IMR-90 (cell line): ENCODE measurements around the gene FBH1. TPM values are rescaled to one million over a fixed set of nuclear protein-coding genes. Genes with fewer than 3 reads are reported as not detected.

ENCODE experiments used
- ATAC-seq: fragments of 200-7000 bp; cut with Tn5 transposase; 2 replicates; pipeline ENCODE4 v1.9.1; 2020; ENCODE audit warnings: low read depth, mild to moderate bottlenecking, moderate library complexity
- BruUV-seq: library from RNA; stranded (reverse); fragments of 400-500 nt; replicated peaks from 2 replicates; lab custom pipeline; 2021; lab: Mats Ljungman, UMichigan
- CTCF ChIA-PET: fragments of 300-600 bp; formaldehyde crosslinking; extraction: SDS; loops from one replicate; lab custom pipeline; 2021; ENCODE audit warnings: antibody characterized with exemption; lab: Yijun Ruan, JAX
- POLR2A ChIA-PET: fragments of 300-600 bp; sonication (Branson Sonifier 250); formaldehyde crosslinking; loops from one replicate; lab custom pipeline; 2022; ENCODE audit warnings: antibody characterized with exemption; ENCODE audit not compliant: unreplicated experiment; lab: Charles Lee
- DNase-seq: peaks from one replicate; pipeline ENCODE4 v3.0.0; 2013
- H2AFZ ChIP-seq: replicated peaks from 2 replicates; pipeline ENCODE3; 2013; ENCODE audit warnings: low read length, mild to moderate bottlenecking; ENCODE audit not compliant: poor library complexity
- H2AK5ac ChIP-seq: 2 replicates; pipeline ENCODE4 v1.6.1; 2013; ENCODE audit warnings: low read depth, low read length, inconsistent platforms
- H2AK9ac ChIP-seq: replicated peaks from 2 replicates; pipeline ENCODE3; 2013; ENCODE audit warnings: mild to moderate bottlenecking, low read depth, low read length, moderate library complexity; ENCODE audit not compliant: poor library complexity
- H2BK120ac ChIP-seq: 2 replicates; pipeline ENCODE4 v1.6.1; 2013; ENCODE audit warnings: low read depth, low read length, inconsistent platforms
- H2BK15ac ChIP-seq: 3 replicates; pipeline ENCODE4 v1.6.1; 2013; ENCODE audit warnings: low read depth, low read length, inconsistent platforms
- H2BK20ac ChIP-seq: 2 replicates; pipeline ENCODE4 v1.6.1; 2013; ENCODE audit warnings: low read depth, mild to moderate bottlenecking, inconsistent platforms, low read length, moderate library complexity
- H2BK5ac ChIP-seq: 2 replicates; pipeline ENCODE4 v1.6.1; 2013; ENCODE audit warnings: mild to moderate bottlenecking, low read depth, low read length, inconsistent platforms; ENCODE audit not compliant: poor library complexity, severe bottlenecking
- H3K14ac ChIP-seq: replicated peaks from 2 replicates; pipeline ENCODE4 v1.6.1; 2013; ENCODE audit warnings: low read depth, low read length, inconsistent platforms
- H3K18ac ChIP-seq: 2 replicates; pipeline ENCODE4 v1.6.1; 2013; ENCODE audit warnings: low read depth, low read length, control low read depth
- H3K23ac ChIP-seq: 2 replicates; pipeline ENCODE4 v1.6.1; 2013; ENCODE audit warnings: low read depth, low read length, inconsistent platforms
- H3K27ac ChIP-seq: 2 replicates; pipeline ENCODE4 v1.5.1; 2013; ENCODE audit warnings: mild to moderate bottlenecking, control low read depth, low read length; ENCODE audit not compliant: insufficient read depth
- H3K27me3 ChIP-seq: 2 replicates; pipeline ENCODE4 v1.6.1; 2013; ENCODE audit warnings: low read length; ENCODE audit not compliant: control insufficient read depth, insufficient read depth
- H3K36me3 ChIP-seq: 2 replicates; pipeline ENCODE4 v1.6.1; 2013; ENCODE audit warnings: low read length, mixed read lengths; ENCODE audit not compliant: control insufficient read depth, insufficient read depth
- H3K4ac ChIP-seq: 2 replicates; pipeline ENCODE4 v1.6.1; 2013; ENCODE audit warnings: low read depth, low read length, inconsistent platforms
- H3K4me1 ChIP-seq: 2 replicates; pipeline ENCODE4 v1.6.1; 2013; ENCODE audit warnings: low read length, mixed read lengths; ENCODE audit not compliant: control insufficient read depth, insufficient read depth
- H3K4me2 ChIP-seq: 2 replicates; pipeline ENCODE4 v1.6.1; 2013; ENCODE audit warnings: low read depth, mild to moderate bottlenecking, control low read depth, low read length, moderate library complexity
- H3K4me3 ChIP-seq: 2 replicates; pipeline ENCODE4 v1.5.1; 2013; ENCODE audit warnings: low read depth, mild to moderate bottlenecking, control low read depth, low read length, moderate library complexity; ENCODE audit not compliant: insufficient read depth
- H3K56ac ChIP-seq: 2 replicates; pipeline ENCODE4 v1.6.1; 2013; ENCODE audit warnings: low read length, inconsistent platforms; ENCODE audit not compliant: insufficient read depth; ENCODE audit errors: extremely low read depth
- H3K79me1 ChIP-seq, 2 experiments: 2 replicates each; pipeline ENCODE4 v1.6.1; 2013; ENCODE audit warnings: low read length in 2 of 2, inconsistent platforms in 1 of 2, low read depth in 1 of 2
- H3K9ac ChIP-seq: 2 replicates; pipeline ENCODE4 v1.6.1; 2013; ENCODE audit warnings: low read depth, low read length, control low read depth
- H3K9me1 ChIP-seq: 2 replicates; pipeline ENCODE4 v1.6.1; 2013; ENCODE audit warnings: low read length, inconsistent platforms; ENCODE audit not compliant: insufficient read depth
- H3K9me3 ChIP-seq: 2 replicates; pipeline ENCODE4 v1.6.1; 2013; ENCODE audit warnings: low read length; ENCODE audit not compliant: control insufficient read depth, insufficient read depth
- H4K20me1 ChIP-seq: 2 replicates; pipeline ENCODE4 v1.6.1; 2013; ENCODE audit warnings: low read length, inconsistent platforms; ENCODE audit not compliant: insufficient read depth
- H4K5ac ChIP-seq: 2 replicates; pipeline ENCODE4 v1.6.1; 2013; ENCODE audit warnings: mild to moderate bottlenecking, low read depth, low read length, control low read depth
- H4K8ac ChIP-seq, 2 experiments: 2 replicates each; pipeline ENCODE4 v1.6.1; 2013; ENCODE audit warnings: low read depth in 2 of 2, low read length in 2 of 2, control low read depth in 1 of 2, inconsistent platforms in 1 of 2
- H4K91ac ChIP-seq: 2 replicates; pipeline ENCODE4 v1.6.1; 2013; ENCODE audit warnings: low read depth, low read length, inconsistent platforms; ENCODE audit not compliant: insufficient read depth
- SMC3 ChIP-seq: fragments of 150-350 bp; IDR thresholded peaks from 2 replicates; pipeline ENCODE4 v1.6.1; 2016; ENCODE audit warnings: low read depth, mild to moderate bottlenecking, antibody characterized with exemption, low read length, moderate library complexity
- WGBS, 2 experiments: methylation state at CpG; one replicate each; pipeline versions ENCODE4 v1.1.5 to v1.1.7; 2013; ENCODE audit warnings: missing lambda C conversion rate in 2 of 2; ENCODE audit not compliant: insufficient read length in 1 of 2; ENCODE audit errors: extremely low coverage in 2 of 2; 5-methylcytosine and 5-hydroxymethylcytosine counted together
- dilution Hi-C: fragments of 300-500 bp; cut with HindIII; formaldehyde crosslinking; loops from one replicate; pipeline ENCODE4 v1.14.3; 2018; ENCODE audit warnings: low sequenced_read_pairs; ENCODE audit not compliant: unreplicated experiment
- in situ Hi-C: fragments of 300-500 bp; cut with MboI; formaldehyde crosslinking; loops from 3 replicates; pipeline ENCODE4 v1.14.3; 2019; ENCODE audit warnings: low sequenced_read_pairs, inconsistent platforms, mixed read lengths
- intact Hi-C: fragments of 100-400 bp; cut with micrococcal nuclease; formaldehyde crosslinking; loops from 2 replicates; pipeline ENCODE4 v1.10.0; 2022
- polyA plus RNA-seq, 3 experiments: library from polyadenylated mRNA; depleted of rRNA; stranded (reverse); fragments of >200 nt; gene quantifications; 2 replicates each; pipeline ENCODE4 v1.2.3, GENCODE V29; 2012; ENCODE audit warnings: low replicate concordance in 1 of 3
- total RNA-seq: library from RNA; depleted of rRNA; stranded (reverse); fragments of >200 nt; gene quantifications from 2 replicates; pipeline ENCODE4 v1.2.3, GENCODE V29; 2012

Gene FBH1
- total and polyA plus RNA-seq, 2 of the 4 experiments (the other 2 are of a cell fraction): 59.3 to 72.2 TPM

- Histone ChIP-seq H2BK120ac (no peak overlapping the region; the same call in 1 of the 2 replicates), H3K4me3 (no peak overlapping the region), H3K9me3 (no peaks in the 10 kb centered on the region), H4K91ac (0 out of 2 replicates have a peak overlapping the region, but pooled peaks have one; percentile 27), H3K18ac (no peak overlapping the region), H3K27ac (no peak overlapping the region), H3K56ac (peak overlapping the region; percentile 11; the same call in 1 of the 2 replicates), H3K4me2 (no peak overlapping the region), H3K23ac (no peak overlapping the region), H3K9ac (no peak overlapping the region), H2AFZ (no peak overlapping the region), H4K5ac (no peak overlapping the region), H3K9me1 (peaks cover 8% of the 10 kb centered on the region), H2BK20ac (no peak overlapping the region; the same call in 1 of the 2 replicates), H2AK5ac (peak overlapping the region; percentile 38; the same call in 1 of the 2 replicates), H2AK9ac (peak overlapping the region; percentile 65), H2BK15ac (no peak overlapping the region), H4K8ac (no peak overlapping the region), H3K27me3 (no peaks in the 10 kb centered on the region), H2BK5ac (no peak overlapping the region), H3K79me1 (peaks cover 0 to 3% of the 10 kb centered on the region in 2 experiments; a peak in 1 of 4 replicates), H3K4me1 (peaks cover 11% of the 10 kb centered on the region), H3K36me3 (peaks cover 5% of the 10 kb centered on the region; the same call in 1 of the 2 replicates), H4K20me1 (no peaks in the 10 kb centered on the region), H3K14ac (no peak overlapping the region), H3K4ac (no peak overlapping the region; the same call in 1 of the 2 replicates)
- ChIA-PET POLR2A (no interaction called here), CTCF (interaction anchor here (0.6 to 0.7 kb wide), 2 partner anchors 98 to 183 kb away, joined by 4 to 9 read pairs; no protein-coding TSS in a partner anchor)
- no TSS peak for BruUV-seq
- DNase-seq: no peak
- TF ChIP-seq SMC3: no peak
- WGBS, 2 experiments: 100% methylated on average over 1 of the region's 5 CpGs; no CpG with 5 or more reads in 1 of the 2 experiments
- ATAC-seq: no peak
- in situ Hi-C loops: no loop called here
- intact Hi-C loops: loop anchor here (10.0 kb wide), 1 partner anchor 211 kb away; no protein-coding TSS in a partner anchor
- dilution Hi-C loops: no loop called here
Observed at GRCh38 chr10:5953676-5954075, 63.6 kb downstream of the FBH1 start.
